ENCODE data around the gene RPS10. TPM values are rescaled to one million over a fixed set of nuclear protein-coding genes. Genes with fewer than 3 reads are reported as not detected.

Gene RPS10
- total and polyA plus RNA-seq, 2 experiments from 2014 or later: 1,755 to 2,175 TPM

DNA sequence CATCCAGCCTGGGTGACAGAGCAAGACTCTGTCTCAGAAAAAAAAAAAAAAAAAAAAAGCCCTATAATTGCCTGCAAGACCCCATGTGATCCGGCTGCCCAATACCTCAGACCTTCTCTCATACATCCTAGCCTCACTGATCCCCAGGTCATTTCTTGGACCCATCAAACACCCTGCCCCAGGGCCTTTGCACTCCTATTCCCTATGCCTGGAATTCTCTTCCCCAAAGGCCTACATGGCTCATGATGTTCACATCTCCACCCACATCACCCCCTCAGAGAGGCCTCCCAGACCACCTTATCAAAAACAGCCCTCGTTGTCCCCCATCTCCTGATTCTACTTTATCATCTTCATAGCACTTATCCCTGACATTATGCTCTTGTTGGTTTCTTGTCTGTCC is 48.9 kb upstream of the RPS10 start:
- H4K20me1 ChIP-seq (replicated peaks; ENCODE audit: insufficient read depth): no peaks in the 10 kb centered on the region
- no peak overlapping the region for H3K4me3 ChIP-seq
- no peaks in the 10 kb centered on the region; the same call in 1 of the 2 replicates for H3K79me2 ChIP-seq (replicated peaks; ENCODE audit: insufficient read depth)
- no peaks in the 10 kb centered on the region for H3F3A ChIP-seq (replicated peaks; ENCODE audit: low read depth)
- H3K27me3 ChIP-seq (ENCODE audit: insufficient read depth): no peaks in the 10 kb centered on the region
- H3K9me2 ChIP-seq (ENCODE audit: insufficient read depth): no peaks in the 10 kb centered on the region
- peaks cover 9% of the 10 kb centered on the region; the same call in 1 of the 3 replicates for H3K36me3 Mint-ChIP-seq (ENCODE audit: low read depth)
- H3K4me3 Mint-ChIP-seq: no peak overlapping the region
- no peak overlapping the region for H3K27ac ChIP-seq (ENCODE audit: low read depth)
- H3K27ac Mint-ChIP-seq: no peak overlapping the region; the same call in 1 of the 2 replicates
- H3K9me3 Mint-ChIP-seq: peaks cover 10% of the 10 kb centered on the region
- H3K36me3 ChIP-seq (ENCODE audit: insufficient read depth): no peaks in the 10 kb centered on the region
- H3K4me1 ChIP-seq (ENCODE audit: insufficient read depth): no peaks in the 10 kb centered on the region; the same call in 1 of the 2 replicates
- no peak for TF ChIP-seq CREB1 (CRISPR knock-in tag; IDR thresholded peaks at IDR 0.05; ENCODE audit: low read depth)
- TF ChIP-seq, protein P1, sequence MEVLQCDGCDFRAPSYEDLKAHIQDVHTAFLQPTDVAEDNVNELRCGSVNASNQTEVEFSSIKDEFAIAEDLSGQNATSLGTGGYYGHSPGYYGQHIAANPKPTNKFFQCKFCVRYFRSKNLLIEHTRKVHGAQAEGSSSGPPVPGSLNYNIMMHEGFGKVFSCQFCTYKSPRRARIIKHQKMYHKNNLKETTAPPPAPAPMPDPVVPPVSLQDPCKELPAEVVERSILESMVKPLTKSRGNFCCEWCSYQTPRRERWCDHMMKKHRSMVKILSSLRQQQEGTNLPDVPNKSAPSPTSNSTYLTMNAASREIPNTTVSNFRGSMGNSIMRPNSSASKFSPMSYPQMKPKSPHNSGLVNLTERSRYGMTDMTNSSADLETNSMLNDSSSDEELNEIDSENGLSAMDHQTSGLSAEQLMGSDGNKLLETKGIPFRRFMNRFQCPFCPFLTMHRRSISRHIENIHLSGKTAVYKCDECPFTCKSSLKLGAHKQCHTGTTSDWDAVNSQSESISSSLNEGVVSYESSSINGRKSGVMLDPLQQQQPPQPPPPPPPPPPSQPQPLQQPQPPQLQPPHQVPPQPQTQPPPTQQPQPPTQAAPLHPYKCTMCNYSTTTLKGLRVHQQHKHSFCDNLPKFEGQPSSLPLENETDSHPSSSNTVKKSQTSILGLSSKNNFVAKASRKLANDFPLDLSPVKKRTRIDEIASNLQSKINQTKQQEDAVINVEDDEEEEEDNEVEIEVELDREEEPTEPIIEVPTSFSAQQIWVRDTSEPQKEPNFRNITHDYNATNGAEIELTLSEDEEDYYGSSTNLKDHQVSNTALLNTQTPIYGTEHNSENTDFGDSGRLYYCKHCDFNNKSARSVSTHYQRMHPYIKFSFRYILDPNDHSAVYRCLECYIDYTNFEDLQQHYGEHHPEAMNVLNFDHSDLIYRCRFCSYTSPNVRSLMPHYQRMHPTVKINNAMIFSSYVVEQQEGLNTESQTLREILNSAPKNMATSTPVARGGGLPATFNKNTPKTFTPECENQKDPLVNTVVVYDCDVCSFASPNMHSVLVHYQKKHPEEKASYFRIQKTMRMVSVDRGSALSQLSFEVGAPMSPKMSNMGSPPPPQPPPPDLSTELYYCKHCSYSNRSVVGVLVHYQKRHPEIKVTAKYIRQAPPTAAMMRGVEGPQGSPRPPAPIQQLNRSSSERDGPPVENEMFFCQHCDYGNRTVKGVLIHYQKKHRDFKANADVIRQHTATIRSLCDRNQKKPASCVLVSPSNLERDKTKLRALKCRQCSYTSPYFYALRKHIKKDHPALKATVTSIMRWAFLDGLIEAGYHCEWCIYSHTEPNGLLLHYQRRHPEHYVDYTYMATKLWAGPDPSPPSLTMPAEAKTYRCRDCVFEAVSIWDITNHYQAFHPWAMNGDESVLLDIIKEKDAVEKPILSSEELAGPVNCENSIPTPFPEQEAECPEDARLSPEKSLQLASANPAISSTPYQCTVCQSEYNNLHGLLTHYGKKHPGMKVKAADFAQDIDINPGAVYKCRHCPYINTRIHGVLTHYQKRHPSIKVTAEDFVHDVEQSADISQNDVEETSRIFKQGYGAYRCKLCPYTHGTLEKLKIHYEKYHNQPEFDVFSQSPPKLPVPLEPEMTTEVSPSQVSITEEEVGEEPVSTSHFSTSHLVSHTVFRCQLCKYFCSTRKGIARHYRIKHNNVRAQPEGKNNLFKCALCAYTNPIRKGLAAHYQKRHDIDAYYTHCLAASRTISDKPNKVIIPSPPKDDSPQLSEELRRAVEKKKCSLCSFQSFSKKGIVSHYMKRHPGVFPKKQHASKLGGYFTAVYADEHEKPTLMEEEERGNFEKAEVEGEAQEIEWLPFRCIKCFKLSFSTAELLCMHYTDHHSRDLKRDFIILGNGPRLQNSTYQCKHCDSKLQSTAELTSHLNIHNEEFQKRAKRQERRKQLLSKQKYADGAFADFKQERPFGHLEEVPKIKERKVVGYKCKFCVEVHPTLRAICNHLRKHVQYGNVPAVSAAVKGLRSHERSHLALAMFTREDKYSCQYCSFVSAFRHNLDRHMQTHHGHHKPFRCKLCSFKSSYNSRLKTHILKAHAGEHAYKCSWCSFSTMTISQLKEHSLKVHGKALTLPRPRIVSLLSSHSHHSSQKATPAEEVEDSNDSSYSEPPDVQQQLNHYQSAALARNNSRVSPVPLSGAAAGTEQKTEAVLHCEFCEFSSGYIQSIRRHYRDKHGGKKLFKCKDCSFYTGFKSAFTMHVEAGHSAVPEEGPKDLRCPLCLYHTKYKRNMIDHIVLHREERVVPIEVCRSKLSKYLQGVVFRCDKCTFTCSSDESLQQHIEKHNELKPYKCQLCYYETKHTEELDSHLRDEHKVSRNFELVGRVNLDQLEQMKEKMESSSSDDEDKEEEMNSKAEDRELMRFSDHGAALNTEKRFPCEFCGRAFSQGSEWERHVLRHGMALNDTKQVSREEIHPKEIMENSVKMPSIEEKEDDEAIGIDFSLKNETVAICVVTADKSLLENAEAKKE (CRISPR knock-in tag; IDR thresholded peaks at IDR 0.05): no peak
- TF ChIP-seq JUNB (IDR thresholded peaks at IDR 0.05; ENCODE audit: unreplicated experiment): no peak
- no peak for TF ChIP-seq ZNF331 (CRISPR knock-in tag; IDR thresholded peaks at IDR 0.05; ENCODE audit: low read depth)
- TF ChIP-seq, protein P2, sequence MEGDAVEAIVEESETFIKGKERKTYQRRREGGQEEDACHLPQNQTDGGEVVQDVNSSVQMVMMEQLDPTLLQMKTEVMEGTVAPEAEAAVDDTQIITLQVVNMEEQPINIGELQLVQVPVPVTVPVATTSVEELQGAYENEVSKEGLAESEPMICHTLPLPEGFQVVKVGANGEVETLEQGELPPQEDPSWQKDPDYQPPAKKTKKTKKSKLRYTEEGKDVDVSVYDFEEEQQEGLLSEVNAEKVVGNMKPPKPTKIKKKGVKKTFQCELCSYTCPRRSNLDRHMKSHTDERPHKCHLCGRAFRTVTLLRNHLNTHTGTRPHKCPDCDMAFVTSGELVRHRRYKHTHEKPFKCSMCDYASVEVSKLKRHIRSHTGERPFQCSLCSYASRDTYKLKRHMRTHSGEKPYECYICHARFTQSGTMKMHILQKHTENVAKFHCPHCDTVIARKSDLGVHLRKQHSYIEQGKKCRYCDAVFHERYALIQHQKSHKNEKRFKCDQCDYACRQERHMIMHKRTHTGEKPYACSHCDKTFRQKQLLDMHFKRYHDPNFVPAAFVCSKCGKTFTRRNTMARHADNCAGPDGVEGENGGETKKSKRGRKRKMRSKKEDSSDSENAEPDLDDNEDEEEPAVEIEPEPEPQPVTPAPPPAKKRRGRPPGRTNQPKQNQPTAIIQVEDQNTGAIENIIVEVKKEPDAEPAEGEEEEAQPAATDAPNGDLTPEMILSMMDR (conservative IDR thresholded peaks at IDR 0.05; ENCODE audit: low read depth in 2 of 2): no peak
- TF ChIP-seq ZNF114 (CRISPR knock-in tag; IDR thresholded peaks at IDR 0.05): no peak
- TF ChIP-seq, protein P3, sequence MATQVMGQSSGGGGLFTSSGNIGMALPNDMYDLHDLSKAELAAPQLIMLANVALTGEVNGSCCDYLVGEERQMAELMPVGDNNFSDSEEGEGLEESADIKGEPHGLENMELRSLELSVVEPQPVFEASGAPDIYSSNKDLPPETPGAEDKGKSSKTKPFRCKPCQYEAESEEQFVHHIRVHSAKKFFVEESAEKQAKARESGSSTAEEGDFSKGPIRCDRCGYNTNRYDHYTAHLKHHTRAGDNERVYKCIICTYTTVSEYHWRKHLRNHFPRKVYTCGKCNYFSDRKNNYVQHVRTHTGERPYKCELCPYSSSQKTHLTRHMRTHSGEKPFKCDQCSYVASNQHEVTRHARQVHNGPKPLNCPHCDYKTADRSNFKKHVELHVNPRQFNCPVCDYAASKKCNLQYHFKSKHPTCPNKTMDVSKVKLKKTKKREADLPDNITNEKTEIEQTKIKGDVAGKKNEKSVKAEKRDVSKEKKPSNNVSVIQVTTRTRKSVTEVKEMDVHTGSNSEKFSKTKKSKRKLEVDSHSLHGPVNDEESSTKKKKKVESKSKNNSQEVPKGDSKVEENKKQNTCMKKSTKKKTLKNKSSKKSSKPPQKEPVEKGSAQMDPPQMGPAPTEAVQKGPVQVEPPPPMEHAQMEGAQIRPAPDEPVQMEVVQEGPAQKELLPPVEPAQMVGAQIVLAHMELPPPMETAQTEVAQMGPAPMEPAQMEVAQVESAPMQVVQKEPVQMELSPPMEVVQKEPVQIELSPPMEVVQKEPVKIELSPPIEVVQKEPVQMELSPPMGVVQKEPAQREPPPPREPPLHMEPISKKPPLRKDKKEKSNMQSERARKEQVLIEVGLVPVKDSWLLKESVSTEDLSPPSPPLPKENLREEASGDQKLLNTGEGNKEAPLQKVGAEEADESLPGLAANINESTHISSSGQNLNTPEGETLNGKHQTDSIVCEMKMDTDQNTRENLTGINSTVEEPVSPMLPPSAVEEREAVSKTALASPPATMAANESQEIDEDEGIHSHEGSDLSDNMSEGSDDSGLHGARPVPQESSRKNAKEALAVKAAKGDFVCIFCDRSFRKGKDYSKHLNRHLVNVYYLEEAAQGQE (IDR thresholded peaks at IDR 0.05; ENCODE audit: unreplicated experiment): no peak
- no peak for TF ChIP-seq EZH2phosphoT487 (IDR thresholded peaks at IDR 0.05; ENCODE audit: unreplicated experiment)
- H2AFZ ChIP-seq: no peak overlapping the region
- ATAC-seq (no peak), DNase-seq (ENCODE audit: low spot score) (no peak)
- peaks cover 7% of the 10 kb centered on the region for H3K27me3 Mint-ChIP-seq (ENCODE audit: insufficient read depth, low read depth, poor library complexity)
- H3K4me2 ChIP-seq: no peak overlapping the region
- H3K4me1 Mint-ChIP-seq: peaks cover 3% of the 10 kb centered on the region

All from GM23338 (cell line).